LoVo (cell line): ENCODE results near the gene MRPL10.

Experiments
- DNase-seq: peaks from one replicate; pipeline ENCODE4 v3.0.0-alpha.2; 2016; ENCODE audit warnings: low spot score

MRPL10 gene

GRCh38 chr17:47839071-47839470, 7.7 kb upstream of the MRPL10 start:
- DNase-seq: no peak

DNA sequence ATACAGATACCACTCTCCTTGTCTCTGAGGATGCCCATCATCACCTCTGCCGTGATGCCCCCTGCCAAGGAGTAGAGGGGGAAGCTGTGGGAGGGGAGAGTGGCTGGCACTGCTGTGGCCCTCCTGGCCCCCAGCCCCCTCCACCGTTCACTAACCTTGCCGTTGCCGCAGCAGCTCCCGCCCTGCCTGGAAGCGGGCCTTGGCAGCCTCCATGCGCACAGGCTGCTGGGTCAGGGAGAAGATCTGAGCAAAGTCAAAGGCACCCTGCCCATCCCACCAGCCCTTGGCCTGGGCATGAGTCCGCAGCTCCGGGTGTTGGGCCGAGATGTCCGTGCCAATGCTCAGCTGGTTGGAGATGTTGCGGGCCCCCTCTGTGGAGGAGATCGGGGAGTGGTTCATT, 7.3 kb upstream of the MRPL10 start:
- DNase-seq: no peak

GRCh38 chr17:47837401-47838039, 6.2 kb upstream of the MRPL10 start:
- no peak for DNase-seq

- DNase-seq: no peak
Observed at GRCh38 chr17:47836601-47837000, 5.3 kb upstream of the MRPL10 start.

DNA sequence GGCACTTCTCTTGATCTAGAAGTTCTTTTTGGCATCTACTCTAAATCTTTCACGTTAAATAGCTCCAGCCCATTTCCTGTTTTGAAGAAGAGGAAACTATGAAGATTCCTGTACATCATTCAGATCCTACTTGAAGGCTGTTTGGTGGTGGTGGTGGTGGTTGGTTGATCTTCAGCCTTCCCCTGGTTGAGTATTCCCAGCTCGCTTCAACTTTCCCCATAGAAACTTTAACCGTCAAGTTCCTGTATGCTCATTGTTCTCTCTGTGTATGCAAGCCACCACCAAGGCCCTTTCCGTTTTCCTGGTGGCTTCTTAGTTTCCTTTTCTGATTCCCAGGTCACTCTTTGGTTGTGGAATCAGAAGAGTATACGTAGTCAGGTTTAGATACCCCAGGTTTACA, 3.4 kb upstream of the MRPL10 start:
- DNase-seq: no peak

DNA sequence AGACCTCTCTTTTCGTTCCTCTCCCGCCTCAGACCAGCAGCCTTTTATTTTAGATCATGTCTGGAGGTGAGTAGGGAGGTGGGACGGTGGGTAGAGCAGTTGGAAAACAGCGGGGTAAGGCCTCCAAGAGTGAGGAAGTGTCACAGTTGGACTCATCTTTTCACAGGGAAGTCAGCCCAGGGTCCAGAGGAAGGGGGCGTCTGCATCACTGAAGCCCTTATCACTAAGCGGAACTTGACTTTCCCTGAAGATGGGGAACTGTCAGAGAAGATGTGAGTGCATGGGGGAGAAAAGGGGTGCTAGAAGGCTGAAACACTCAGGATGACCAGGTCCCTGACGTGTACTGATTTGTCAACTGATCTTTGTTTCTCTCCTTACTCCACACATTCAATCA, 590 bp upstream of the MRPL10 start:
- DNase-seq: no peak

GRCh38 chr17:47830396-47831002, 842 bp downstream of the MRPL10 start:
- DNase-seq: no peak

DNA sequence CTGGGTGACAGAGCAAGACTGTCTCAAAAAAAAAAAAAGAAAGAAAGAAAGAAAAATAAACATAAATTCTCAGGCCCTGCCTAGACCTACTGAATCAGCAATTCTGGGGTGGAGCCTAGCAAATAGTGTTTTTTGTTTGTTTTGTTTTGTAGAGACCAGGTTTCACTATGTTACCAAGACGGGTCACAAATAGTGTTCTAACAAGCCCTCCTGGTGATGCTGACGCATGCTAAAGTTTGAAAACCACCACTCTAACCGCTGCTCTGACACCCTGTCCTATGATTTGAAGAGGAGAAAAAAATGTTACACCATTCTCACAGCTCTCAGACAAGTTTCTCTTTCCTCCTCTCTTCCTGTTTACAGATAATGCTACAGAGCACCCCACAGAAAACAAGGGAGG, 1.5 kb downstream of the MRPL10 start:
- DNase-seq: no peak

GRCh38 chr17:47823519-47823918, 7.8 kb downstream of the MRPL10 start:
- no peak for DNase-seq

DNA sequence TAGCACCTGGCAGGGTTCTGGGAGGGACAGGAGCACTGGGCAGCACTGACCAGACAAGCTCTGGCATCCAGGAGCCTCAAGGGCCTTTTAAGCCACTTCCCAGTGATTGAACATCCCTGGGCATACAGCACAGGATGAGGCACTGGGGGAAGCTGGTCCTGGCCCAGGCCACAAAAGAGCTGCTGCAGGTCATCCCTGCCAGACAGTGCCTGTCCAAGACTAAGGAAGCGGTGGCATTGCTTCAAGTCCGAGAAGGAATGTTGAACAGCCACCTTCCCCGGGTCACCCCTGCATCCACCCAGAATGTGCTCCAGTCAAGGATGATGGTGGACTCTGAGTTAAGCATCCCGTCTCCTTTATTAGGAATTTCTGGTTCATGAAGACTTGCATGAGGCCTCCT, 8.6 kb downstream of the MRPL10 start:
- no peak for DNase-seq

- peak; percentile 83 for DNase-seq
Observed at GRCh38 chr17:47821424-47822391, 9.6 kb downstream of the MRPL10 start, which contains the start of gene OSBPL7. OSBPL7 (minus strand) TSS chr17:47821794; CDS start chr17:47820278, 1,516 bp downstream.

DNA sequence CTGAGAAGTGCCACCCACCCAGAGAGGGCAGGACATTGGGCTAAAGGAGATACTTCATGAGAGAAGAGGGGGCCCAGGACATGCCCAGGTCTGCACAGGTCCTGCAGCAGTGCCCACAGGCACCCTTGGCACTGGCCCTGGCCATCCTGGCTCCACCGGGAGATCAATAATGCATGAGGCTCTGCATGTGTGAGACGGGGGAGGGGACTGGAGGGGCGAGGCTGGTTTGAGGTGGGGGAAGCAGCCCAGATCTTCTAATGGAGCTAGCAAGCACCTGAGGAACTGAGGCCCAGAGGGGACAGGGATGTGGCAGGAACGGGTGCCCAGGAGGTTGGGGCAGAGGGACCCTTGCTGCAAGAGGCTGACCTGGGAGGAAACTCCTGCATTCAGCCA, 10.3 kb downstream of the MRPL10 start:
- DNase-seq: no peak

GRCh38 chr17:47820033-47820789, 11.1 kb downstream of the MRPL10 start:
- peak; percentile 44 for DNase-seq

DNA sequence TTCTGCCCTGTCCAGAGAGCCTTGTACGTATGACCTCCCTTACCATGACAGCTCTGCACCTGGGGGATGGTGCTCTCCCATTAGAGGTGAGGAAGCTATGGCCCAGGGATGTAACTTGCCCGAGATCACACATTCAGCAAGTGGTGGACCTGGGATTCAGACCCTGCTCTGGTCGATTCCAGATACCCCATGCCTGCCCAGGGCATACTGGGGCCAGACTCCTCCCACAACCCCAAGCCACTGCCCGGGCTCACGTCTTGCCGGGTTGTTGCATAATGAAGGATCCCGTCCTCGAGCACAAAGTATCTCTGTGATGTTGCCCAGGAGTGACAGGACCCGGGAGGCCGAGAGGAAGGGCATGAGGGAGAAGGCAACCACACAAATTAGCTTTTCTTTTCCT, 11.9 kb downstream of the MRPL10 start:
- no peak for DNase-seq

- DNase-seq: no peak
Observed at GRCh38 chr17:47818002-47818695, 13.2 kb downstream of the MRPL10 start.

GRCh38 chr17:47816947-47817346, 14.4 kb downstream of the MRPL10 start:
- DNase-seq: no peak

DNA sequence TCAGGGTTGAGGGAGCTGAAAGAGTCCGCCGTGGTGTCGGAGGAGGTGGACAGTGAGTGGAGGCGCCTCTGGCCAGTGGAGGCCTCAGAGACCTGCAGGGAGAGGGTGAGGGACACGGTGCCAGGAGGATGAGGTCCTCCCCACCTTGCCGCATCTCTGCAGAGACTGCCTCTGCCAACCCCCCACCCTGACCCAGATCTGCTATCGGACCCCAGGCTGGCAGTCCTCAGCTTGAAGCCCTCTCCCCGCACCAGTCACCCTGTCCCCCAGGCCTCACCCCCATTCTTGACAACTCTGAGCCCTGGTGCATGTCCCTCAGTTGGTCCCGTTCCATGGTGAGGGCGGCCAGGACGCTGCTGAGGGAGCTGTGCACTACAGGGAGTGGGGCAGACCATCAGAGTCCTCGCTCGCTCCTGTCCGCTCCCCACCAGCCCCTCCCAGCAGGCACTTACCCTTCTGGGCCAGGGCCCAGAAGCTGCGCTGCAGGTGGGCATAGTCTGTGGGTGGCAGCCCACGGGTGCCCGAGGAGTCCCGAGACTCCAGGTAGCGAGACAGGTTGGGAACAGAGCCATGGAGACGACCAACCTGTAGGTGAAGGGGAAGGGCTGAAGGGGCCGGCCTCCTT, 15.1 kb downstream of the MRPL10 start:
- no peak for DNase-seq

- DNase-seq: no peak
Observed at GRCh38 chr17:47815106-47815918, 16.0 kb downstream of the MRPL10 start.

- no peak for DNase-seq
Observed at GRCh38 chr17:47813512-47814031, 17.8 kb downstream of the MRPL10 start.

DNA sequence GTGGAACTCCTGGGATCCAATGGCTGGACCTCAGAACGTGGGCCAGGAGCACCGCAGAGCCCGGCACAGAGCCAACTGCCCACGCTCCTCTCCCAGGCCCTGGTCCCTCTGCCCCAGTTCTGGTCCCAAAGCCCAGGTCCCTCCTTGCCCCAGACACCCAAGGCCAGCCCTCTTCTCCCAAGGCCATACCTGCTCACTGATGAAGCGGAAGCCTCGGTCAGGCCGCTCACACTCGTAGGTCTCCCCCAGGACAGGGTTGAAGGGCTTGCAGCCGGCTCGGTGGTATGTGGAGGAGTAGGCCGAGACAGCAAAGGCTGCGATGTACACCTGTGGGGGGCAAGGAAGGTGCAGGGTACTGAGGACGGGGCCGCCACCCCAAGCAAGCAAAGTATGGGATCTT, 18.3 kb downstream of the MRPL10 start:
- no peak for DNase-seq
